Endothelial cell (in vitro differentiated cells): ENCODE measurements around the gene KAT7. TPM values are rescaled to one million over a fixed set of nuclear protein-coding genes. Genes with fewer than 3 reads are reported as not detected.

Experiments
- DNase-seq: peaks from one replicate; pipeline ENCODE4 v3.0.0; 2021; ENCODE audit warnings: low spot score
- H3K27ac Mint-ChIP-seq: one replicate; pipeline ENCODE4 v1.8.0; 2021; ENCODE audit warnings: mixed read lengths, inconsistent platforms; ENCODE audit not compliant: unreplicated experiment
- H3K27me3 Mint-ChIP-seq: one replicate; pipeline ENCODE4 v1.8.0; 2021; ENCODE audit warnings: mild to moderate bottlenecking, moderate library complexity, mixed read lengths, inconsistent platforms; ENCODE audit not compliant: unreplicated experiment
- H3K36me3 Mint-ChIP-seq: one replicate; pipeline ENCODE4 v1.8.0; 2021; ENCODE audit warnings: mild to moderate bottlenecking, low read depth, mixed read lengths, inconsistent platforms; ENCODE audit not compliant: unreplicated experiment
- H3K4me1 Mint-ChIP-seq: one replicate; pipeline ENCODE4 v1.8.0; 2021; ENCODE audit warnings: mild to moderate bottlenecking, mixed read lengths, inconsistent platforms; ENCODE audit not compliant: unreplicated experiment
- H3K4me3 Mint-ChIP-seq: one replicate; pipeline ENCODE4 v1.8.0; 2021; ENCODE audit warnings: mild to moderate bottlenecking, mixed read lengths, inconsistent platforms; ENCODE audit not compliant: unreplicated experiment
- H3K9me3 Mint-ChIP-seq: one replicate; pipeline ENCODE4 v1.8.0; 2021; ENCODE audit warnings: mixed read lengths, inconsistent platforms; ENCODE audit not compliant: unreplicated experiment
- total RNA-seq: library from RNA; stranded (reverse); fragmentation: NEBNext Ultra II Directional; extraction: Animal tissue kit (Norgen Biotek cat#: 25700); gene quantifications from one replicate; pipeline ENCODE4 v1.2.1, GENCODE V29; 2021; ENCODE audit not compliant: unreplicated experiment
- TF ChIP-seq, protein P1 (sequence below): fragments of 200-600 bp; sonication (generic); IDR thresholded peaks from one replicate; pipeline ENCODE4 v1.5.0; 2021; ENCODE audit warnings: antibody characterized with exemption; ENCODE audit not compliant: unreplicated experiment

Gene KAT7
- total RNA-seq, 1 donor from 2014 or later, result 307 TPM

DNA sequence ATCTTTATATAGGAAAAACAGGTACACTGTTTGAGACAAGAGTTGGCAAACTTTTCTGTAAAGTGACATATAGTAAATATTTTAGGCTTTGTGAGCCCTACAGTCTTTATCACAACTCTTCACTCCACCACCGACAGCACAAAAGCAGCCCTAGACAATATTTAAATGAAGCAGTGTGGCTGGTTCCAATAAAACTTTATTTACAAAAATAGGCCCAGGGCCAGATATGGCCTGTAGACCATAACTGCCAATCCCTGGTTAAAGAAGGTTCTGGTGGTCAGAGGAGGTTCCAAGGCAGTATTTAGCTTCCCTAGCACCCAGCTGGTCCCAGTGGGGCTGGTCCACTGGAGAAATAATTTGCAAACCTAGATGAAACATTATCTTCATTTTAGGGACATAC, 28.2 kb upstream of the KAT7 start:
- DNase-seq, result no peak
- peaks cover 12% of the 10 kb centered on the region for H3K4me1 Mint-ChIP-seq
- H3K9me3 Mint-ChIP-seq, result no peaks in the 10 kb centered on the region
- H3K4me3 Mint-ChIP-seq, result no peak overlapping the region
- TF ChIP-seq, protein P1, sequence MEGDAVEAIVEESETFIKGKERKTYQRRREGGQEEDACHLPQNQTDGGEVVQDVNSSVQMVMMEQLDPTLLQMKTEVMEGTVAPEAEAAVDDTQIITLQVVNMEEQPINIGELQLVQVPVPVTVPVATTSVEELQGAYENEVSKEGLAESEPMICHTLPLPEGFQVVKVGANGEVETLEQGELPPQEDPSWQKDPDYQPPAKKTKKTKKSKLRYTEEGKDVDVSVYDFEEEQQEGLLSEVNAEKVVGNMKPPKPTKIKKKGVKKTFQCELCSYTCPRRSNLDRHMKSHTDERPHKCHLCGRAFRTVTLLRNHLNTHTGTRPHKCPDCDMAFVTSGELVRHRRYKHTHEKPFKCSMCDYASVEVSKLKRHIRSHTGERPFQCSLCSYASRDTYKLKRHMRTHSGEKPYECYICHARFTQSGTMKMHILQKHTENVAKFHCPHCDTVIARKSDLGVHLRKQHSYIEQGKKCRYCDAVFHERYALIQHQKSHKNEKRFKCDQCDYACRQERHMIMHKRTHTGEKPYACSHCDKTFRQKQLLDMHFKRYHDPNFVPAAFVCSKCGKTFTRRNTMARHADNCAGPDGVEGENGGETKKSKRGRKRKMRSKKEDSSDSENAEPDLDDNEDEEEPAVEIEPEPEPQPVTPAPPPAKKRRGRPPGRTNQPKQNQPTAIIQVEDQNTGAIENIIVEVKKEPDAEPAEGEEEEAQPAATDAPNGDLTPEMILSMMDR, result no peak
- no peak overlapping the region for H3K27ac Mint-ChIP-seq
- peaks cover 3% of the 10 kb centered on the region for H3K27me3 Mint-ChIP-seq
- H3K36me3 Mint-ChIP-seq, result no peaks in the 10 kb centered on the region

DNA sequence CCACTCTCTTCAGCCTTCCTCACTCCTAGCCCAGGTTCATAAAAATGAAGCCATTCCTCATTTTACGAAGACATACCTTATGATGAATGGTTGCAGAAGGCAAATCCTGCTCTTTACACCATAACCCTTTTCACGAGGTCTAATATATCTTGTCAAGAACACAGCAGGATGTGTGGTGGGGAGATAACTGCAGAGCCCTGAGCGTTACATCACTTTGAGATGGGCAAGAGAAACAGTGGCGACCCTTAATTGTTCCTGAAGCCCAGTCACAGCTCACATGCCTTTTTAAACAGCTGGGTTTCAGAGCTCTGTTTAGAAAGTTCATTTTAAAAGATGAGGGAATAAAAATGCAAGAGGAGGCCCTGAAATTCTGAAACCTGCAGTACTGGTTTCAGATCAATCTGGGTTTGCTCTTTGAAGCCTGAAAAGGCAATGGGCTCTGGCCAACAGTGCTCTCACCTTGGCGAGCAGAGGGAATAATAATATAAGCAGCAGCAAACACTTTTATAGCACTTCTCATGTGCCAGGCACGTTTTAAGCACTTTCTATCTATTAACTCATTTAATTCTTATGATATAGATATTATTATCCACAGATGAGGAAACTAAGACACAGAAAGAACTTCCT, 27.4 kb upstream of the KAT7 start:
- no peaks in the 10 kb centered on the region for H3K36me3 Mint-ChIP-seq
- TF ChIP-seq, protein P1, result no peak
- H3K9me3 Mint-ChIP-seq, result no peaks in the 10 kb centered on the region
- H3K27ac Mint-ChIP-seq, result no peak overlapping the region
- H3K4me1 Mint-ChIP-seq, result peaks cover 12% of the 10 kb centered on the region
- peaks cover 6% of the 10 kb centered on the region for H3K27me3 Mint-ChIP-seq
- H3K4me3 Mint-ChIP-seq, result no peak overlapping the region
- no peak for DNase-seq

DNA sequence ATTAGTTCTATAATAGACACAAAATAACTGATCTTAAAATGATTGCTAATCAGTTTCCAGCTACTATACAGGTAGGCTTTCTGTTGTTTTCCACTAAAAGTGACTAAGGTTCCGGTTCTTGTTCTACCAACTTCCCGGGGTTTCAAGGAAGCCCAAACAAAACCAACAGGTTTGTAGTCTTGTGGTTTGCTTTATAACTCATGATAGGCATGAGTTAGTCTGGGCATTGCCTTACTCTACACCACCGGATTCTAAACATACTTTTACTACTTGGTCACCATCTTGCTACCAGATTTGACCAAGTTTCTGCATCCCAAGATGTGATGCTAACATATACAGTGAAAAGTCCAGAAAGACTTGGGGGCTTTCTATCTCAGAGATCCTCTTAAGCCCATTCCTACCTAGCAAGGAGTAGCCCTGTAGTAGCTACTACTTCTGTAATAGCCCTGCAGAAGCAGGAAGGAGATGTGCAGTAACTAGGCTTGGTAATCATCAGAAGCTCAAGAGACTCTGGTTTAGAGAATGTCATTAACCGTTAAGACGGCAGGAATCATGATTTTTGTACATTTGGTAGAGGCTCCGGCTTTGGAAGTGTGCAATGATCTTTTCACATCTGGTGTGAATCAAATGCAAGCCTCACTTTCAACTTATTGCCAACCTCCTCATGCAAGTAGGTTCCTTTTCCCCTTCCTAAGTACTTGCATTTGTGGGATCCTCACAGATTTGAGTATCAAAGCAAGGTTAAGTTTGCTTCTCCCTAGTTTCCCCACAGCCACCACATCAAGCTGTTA, 26.1 kb upstream of the KAT7 start:
- H3K27me3 Mint-ChIP-seq, result peaks cover 6% of the 10 kb centered on the region
- H3K4me3 Mint-ChIP-seq, result peak overlapping the region; percentile 95
- no peaks in the 10 kb centered on the region for H3K9me3 Mint-ChIP-seq
- TF ChIP-seq, protein P1, result no peak
- no peaks in the 10 kb centered on the region for H3K36me3 Mint-ChIP-seq
- DNase-seq, result no peak
- peaks cover 12% of the 10 kb centered on the region for H3K4me1 Mint-ChIP-seq
- no peak overlapping the region for H3K27ac Mint-ChIP-seq

DNA sequence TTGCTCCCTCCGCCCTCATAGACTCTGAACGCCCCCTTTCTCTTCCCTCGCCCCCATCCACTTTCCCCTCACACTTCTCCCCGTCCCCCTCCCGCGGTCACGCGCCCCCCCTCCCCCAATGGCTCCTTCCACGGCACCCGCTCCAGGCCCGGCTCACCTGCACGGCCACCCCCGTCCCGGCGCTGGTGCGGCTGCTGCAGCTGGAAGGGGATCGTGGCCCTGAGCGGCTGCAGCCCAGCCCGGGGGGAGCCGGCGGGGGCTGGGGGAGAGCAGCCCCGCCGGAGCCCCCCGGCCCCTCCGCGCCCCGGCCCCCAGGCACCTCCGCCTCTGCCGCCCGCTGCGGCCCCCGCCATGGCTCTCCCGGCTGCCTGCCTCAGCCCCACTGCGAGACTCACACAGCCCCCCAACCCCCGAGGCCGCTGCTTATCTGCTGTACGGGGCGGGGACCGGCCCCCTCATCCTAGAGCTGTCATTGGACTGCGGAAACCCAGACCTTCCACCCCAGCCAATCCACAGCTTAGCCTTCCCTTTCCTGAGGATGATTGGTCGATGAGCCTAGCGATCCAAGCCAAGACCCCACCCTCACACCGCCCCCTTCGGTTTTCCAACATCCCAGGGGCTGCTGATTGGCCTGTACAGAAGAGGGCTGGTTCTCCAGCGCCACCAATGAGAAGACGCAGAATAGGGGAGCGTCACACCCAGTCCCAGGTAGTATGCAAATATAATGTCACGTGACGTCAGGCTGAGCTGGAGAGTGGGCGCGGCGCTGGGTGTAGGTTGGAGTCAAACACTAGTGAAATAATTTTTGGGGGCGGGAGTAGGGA, 24.5 kb upstream of the KAT7 start, which contains the start of gene FAM117A:
FAM117A (minus strand) TSS at position 397 of the 824 bp plus-strand sequence; CDS start at position 353, 44 bp downstream.
- Mint-ChIP-seq H3K4me3 (peak within 1 kb of the TSS; percentile 95), H3K27me3 (peaks cover 6% of the 10 kb centered on the region), H3K27ac (peak within 1 kb of the TSS; percentile 27), H3K36me3 (no peaks in the 10 kb centered on the region), H3K9me3 (no peaks in the 10 kb centered on the region), H3K4me1 (peaks cover 12% of the 10 kb centered on the region)
- peak; percentile 92 for DNase-seq
- TF ChIP-seq, protein P1, result no peak
